B cell (primary cell): ENCODE data around the gene GRID2. TPM values are rescaled to one million over a fixed set of nuclear protein-coding genes. Genes with fewer than 3 reads are reported as not detected.

Experiments
- ATAC-seq: fragments of 200-7000 bp; cut with Tn5 transposase; one replicate; pipeline ENCODE4 v1.10.0; 2021; ENCODE audit warnings: low read depth, mild to moderate bottlenecking, moderate number of reproducible peaks, moderate library complexity
- CTCF ChIA-PET: fragments of 350-600 bp; sonication (Branson Sonifier 250); formaldehyde crosslinking; loops from one replicate; lab custom pipeline; 2021; ENCODE audit warnings: antibody characterized with exemption, inconsistent platforms; lab: Charles Lee
- POLR2A ChIA-PET: fragments of 350-600 bp; sonication (Branson Sonifier 250); formaldehyde crosslinking; loops from one replicate; lab custom pipeline; 2021; ENCODE audit warnings: antibody characterized with exemption; lab: Charles Lee
- DNase-seq: peaks from one replicate; pipeline ENCODE4 v3.0.0; 2013
- H2AFZ ChIP-seq: 2 replicates; pipeline ENCODE4 v1.6.1; 2012; ENCODE audit warnings: mild to moderate bottlenecking, low read depth, low read length; ENCODE audit not compliant: insufficient read depth, poor library complexity, severe bottlenecking
- H3K27ac ChIP-seq, 2 donors: 1 replicate in 1 of 2; 2 replicates in 1 of 2; pipeline ENCODE4 v1.5.1; 2012 to 2013; ENCODE audit warnings: low read length in 2 of 2, mild to moderate bottlenecking in 2 of 2, moderate library complexity in 1 of 2
- H3K27me3 ChIP-seq, 4 experiments: fragments of 200-600 bp in 1 of 4; sonication (generic) in 1 of 4; replicated peaks in 1 of 4; 1 replicate in 2 of 4; 2 replicates in 2 of 4; pipeline versions ENCODE4 v1.6.1 to v1.7.0; 2013 to 2016; ENCODE audit warnings: low read length in 3 of 4, mild to moderate bottlenecking in 2 of 4, mixed read lengths in 1 of 4, moderate library complexity in 1 of 4; ENCODE audit not compliant: insufficient read depth in 4 of 4, control insufficient read depth in 3 of 4; ENCODE audit errors: control extremely low read depth in 1 of 4
- H3K36me3 ChIP-seq, 2 experiments: replicated peaks in 1 of 2; 1 replicate in 1 of 2; 2 replicates in 1 of 2; pipeline versions ENCODE4 v1.6.1 to v1.7.1; 2013; ENCODE audit warnings: low read length in 1 of 2; ENCODE audit not compliant: insufficient read depth in 2 of 2, control insufficient read depth in 1 of 2; ENCODE audit errors: control extremely low read depth in 1 of 2, extremely low read depth in 1 of 2
- H3K4me1 ChIP-seq, 2 donors: fragments of 200-600 bp in 1 of 2; sonication (generic) in 1 of 2; 1 replicate in 1 of 2; 2 replicates in 1 of 2; pipeline versions ENCODE4 v1.5.1 to v1.6.1; 2013 to 2017; ENCODE audit warnings: low read length in 2 of 2; ENCODE audit not compliant: control insufficient read depth in 2 of 2, insufficient read depth in 2 of 2
- H3K4me2 ChIP-seq: replicated peaks from 2 replicates; pipeline ENCODE3; 2012; ENCODE audit warnings: mild to moderate bottlenecking, low read depth, low read length; ENCODE audit not compliant: poor library complexity, severe bottlenecking
- H3K4me3 ChIP-seq, 5 experiments: fragments of 200-600 bp in 1 of 5; sonication (generic) in 1 of 5; 1 replicate in 3 of 5; 2 replicates in 2 of 5; pipeline versions ENCODE4 v1.5.1 to v1.7.0; 2011 to 2016; ENCODE audit warnings: low read length in 4 of 5, mild to moderate bottlenecking in 4 of 5, low read depth in 2 of 5, control low read depth in 1 of 5, moderate library complexity in 1 of 5; ENCODE audit not compliant: insufficient read depth in 1 of 5; ENCODE audit errors: control extremely low read depth in 1 of 5, extremely low read depth in 1 of 5
- H3K79me2 ChIP-seq: fragments of 200-600 bp; sonication (generic); one replicate; pipeline ENCODE4 v1.6.0; 2016; ENCODE audit warnings: low read length; ENCODE audit not compliant: control insufficient read depth, insufficient read depth
- H3K9ac ChIP-seq: fragments of 200-600 bp; sonication (generic); 2 replicates; pipeline ENCODE4 v1.6.1; 2017; ENCODE audit warnings: mild to moderate bottlenecking, low read length, moderate library complexity
- H3K9me3 ChIP-seq, 3 donors: one replicate each; pipeline versions ENCODE4 v1.6.1 to v1.7.1; 2013; ENCODE audit warnings: low read length in 2 of 3; ENCODE audit not compliant: control insufficient read depth in 2 of 3, insufficient read depth in 1 of 3; ENCODE audit errors: control extremely low read depth in 1 of 3
- H4K20me1 ChIP-seq: 2 replicates; pipeline ENCODE4 v1.6.0; 2012; ENCODE audit warnings: mild to moderate bottlenecking, low read length; ENCODE audit not compliant: insufficient read depth, control insufficient read depth, poor library complexity, severe bottlenecking
- H3K27ac Mint-ChIP-seq: one replicate; pipeline ENCODE4 v1.8.0; 2021; ENCODE audit warnings: mixed read lengths
- H3K27me3 Mint-ChIP-seq: one replicate; pipeline ENCODE4 v1.8.0; 2021; ENCODE audit warnings: mixed read lengths
- H3K4me1 Mint-ChIP-seq: one replicate; pipeline ENCODE4 v1.8.0; 2021; ENCODE audit warnings: mixed read lengths
- H3K4me3 Mint-ChIP-seq: one replicate; pipeline ENCODE4 v1.8.0; 2021; ENCODE audit warnings: mixed read lengths
- H3K9me3 Mint-ChIP-seq: one replicate; pipeline ENCODE4 v1.8.0; 2022; ENCODE audit warnings: mixed read lengths; ENCODE audit not compliant: insufficient read depth
- EZH2 ChIP-seq: IDR thresholded peaks from 2 replicates; pipeline ENCODE4 v1.6.1; 2012; ENCODE audit warnings: borderline replicate concordance, low read depth, mild to moderate bottlenecking, moderate library complexity, low read length; ENCODE audit not compliant: insufficient read depth, poor library complexity, severe bottlenecking
- WGBS: methylation state at CpG from one replicate; pipeline ENCODE4 v1.1.5; 2013; ENCODE audit warnings: missing lambda C conversion rate; ENCODE audit not compliant: insufficient coverage; 5-methylcytosine and 5-hydroxymethylcytosine counted together
- intact Hi-C: fragments of 100-400 bp; cut with micrococcal nuclease; formaldehyde crosslinking; loops from one replicate; pipeline ENCODE4 v1.10.0; 2022
- polyA plus RNA-seq: library from polyadenylated mRNA; depleted of rRNA; stranded (reverse); fragments of >200 nt; gene quantifications from 2 replicates; pipeline ENCODE4 v1.2.3, GENCODE V29; 2012
- total RNA-seq, 2 donors: library from RNA; stranded (reverse); fragments of 120-200 nt in 1 of 2; gene quantifications; 1 replicate in 1 of 2; 2 replicates in 1 of 2; pipeline versions ENCODE4 v1.2.3 to v1.2.4, GENCODE V29; 2013 to 2022
- TF ChIP-seq, protein P1 (sequence below): fragments of 200-600 bp; IDR thresholded peaks from one replicate; pipeline ENCODE4 v1.8.0; 2022; ENCODE audit warnings: antibody characterized with exemption, mild to moderate bottlenecking

Gene GRID2
- total and polyA plus RNA-seq, 2 donors (not counting 1 experiment from before 2014, with no cell fraction given): not detected

DNA sequence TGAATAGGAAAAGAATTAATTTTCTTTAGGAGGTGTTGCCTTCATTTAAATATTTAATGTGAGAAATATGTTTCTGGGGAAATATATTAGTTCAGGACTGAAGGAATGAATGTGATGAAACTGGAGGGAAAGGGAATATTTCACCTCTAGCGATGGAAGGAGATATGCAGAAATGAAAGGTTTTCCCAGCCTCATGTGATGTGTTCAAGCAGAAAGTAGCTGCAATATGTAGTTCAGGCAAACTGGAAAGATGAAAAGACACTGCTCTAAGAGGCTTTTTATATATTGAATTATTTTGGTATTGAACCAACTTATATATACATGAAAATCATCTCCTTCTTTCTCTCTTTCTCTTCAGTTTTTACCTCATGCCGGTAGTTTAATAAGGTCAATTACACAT is 3.4 kb downstream of the GRID2 start:
- H3K27me3 Mint-ChIP-seq: peaks cover 26% of the 10 kb centered on the region
- Histone ChIP-seq H3K36me3 (no peaks in the 10 kb centered on the region), H3K4me3 (no peak overlapping the region), H3K4me2 (no peak overlapping the region), H3K27ac (no peak overlapping the region), H3K27me3 (peaks cover 0 to 20% (median 8%) of the 10 kb centered on the region in 4 experiments), H4K20me1 (no peaks in the 10 kb centered on the region), H3K9me3 (peaks cover 0 to 11% (median 0%) of the 10 kb centered on the region in 3 donors), H3K9ac (no peak overlapping the region), H3K4me1 (peaks cover 0 to 5% of the 10 kb centered on the region in 2 donors), H2AFZ (no peak overlapping the region), H3K79me2 (no peaks in the 10 kb centered on the region)
- peaks cover 6% of the 10 kb centered on the region for H3K4me1 Mint-ChIP-seq
- ATAC-seq (no peak), DNase-seq (no peak)
- intact Hi-C loops: no loop called here
- no peak overlapping the region for H3K4me3 Mint-ChIP-seq
- CTCF ChIA-PET: no interaction called here
- peaks cover under 1% of the 10 kb centered on the region for H3K9me3 Mint-ChIP-seq
- H3K27ac Mint-ChIP-seq: no peak overlapping the region
- WGBS: 100% methylated on average over 1 of the region's 2 CpGs
- POLR2A ChIA-PET: no interaction called here
- no peak for TF ChIP-seq EZH2
- TF ChIP-seq, protein P1, sequence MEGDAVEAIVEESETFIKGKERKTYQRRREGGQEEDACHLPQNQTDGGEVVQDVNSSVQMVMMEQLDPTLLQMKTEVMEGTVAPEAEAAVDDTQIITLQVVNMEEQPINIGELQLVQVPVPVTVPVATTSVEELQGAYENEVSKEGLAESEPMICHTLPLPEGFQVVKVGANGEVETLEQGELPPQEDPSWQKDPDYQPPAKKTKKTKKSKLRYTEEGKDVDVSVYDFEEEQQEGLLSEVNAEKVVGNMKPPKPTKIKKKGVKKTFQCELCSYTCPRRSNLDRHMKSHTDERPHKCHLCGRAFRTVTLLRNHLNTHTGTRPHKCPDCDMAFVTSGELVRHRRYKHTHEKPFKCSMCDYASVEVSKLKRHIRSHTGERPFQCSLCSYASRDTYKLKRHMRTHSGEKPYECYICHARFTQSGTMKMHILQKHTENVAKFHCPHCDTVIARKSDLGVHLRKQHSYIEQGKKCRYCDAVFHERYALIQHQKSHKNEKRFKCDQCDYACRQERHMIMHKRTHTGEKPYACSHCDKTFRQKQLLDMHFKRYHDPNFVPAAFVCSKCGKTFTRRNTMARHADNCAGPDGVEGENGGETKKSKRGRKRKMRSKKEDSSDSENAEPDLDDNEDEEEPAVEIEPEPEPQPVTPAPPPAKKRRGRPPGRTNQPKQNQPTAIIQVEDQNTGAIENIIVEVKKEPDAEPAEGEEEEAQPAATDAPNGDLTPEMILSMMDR: no peak

DNA sequence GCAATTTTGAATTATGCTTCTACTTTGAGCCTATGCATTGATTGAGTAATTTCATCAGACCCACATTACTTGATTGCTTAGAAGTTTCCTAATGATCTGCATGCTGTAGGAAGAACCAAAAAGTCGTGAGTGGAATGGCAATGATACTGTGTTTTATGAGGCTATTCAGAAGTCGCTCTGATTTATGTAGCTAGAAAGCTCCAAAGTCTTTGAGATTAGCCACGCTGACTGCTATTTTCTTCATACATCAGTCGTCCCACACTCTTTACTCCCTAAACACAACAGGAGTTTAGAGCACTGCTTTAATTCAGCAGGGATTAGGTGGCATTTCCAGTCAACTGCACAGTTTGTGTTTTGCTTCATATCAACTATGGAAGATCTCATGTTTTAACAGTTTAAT is 4.1 kb downstream of the GRID2 start:
- CTCF ChIA-PET: no interaction called here
- POLR2A ChIA-PET: no interaction called here
- Histone ChIP-seq H3K4me1 (peaks cover 0 to 5% of the 10 kb centered on the region in 2 donors), H3K4me3 (no peak overlapping the region), H3K9ac (no peak overlapping the region), H2AFZ (no peak overlapping the region), H3K79me2 (no peaks in the 10 kb centered on the region), H3K27me3 (peaks cover 0 to 20% (median 6%) of the 10 kb centered on the region in 4 experiments), H3K27ac (no peak overlapping the region), H3K4me2 (no peak overlapping the region), H4K20me1 (no peaks in the 10 kb centered on the region), H3K36me3 (no peaks in the 10 kb centered on the region), H3K9me3 (peaks cover 0 to 11% (median 0%) of the 10 kb centered on the region in 3 donors)
- Mint-ChIP-seq H3K4me1 (peaks cover 6% of the 10 kb centered on the region), H3K27ac (no peak overlapping the region), H3K4me3 (no peak overlapping the region), H3K9me3 (peaks cover 2% of the 10 kb centered on the region), H3K27me3 (peaks cover 26% of the 10 kb centered on the region)
- DNase-seq (no peak), ATAC-seq (no peak)
- 80% methylated on average over 1 of the region's 4 CpGs for WGBS
- intact Hi-C loops: no loop called here
- no peak for TF ChIP-seq EZH2
- TF ChIP-seq, protein P1: no peak
